ENCODE measurements around the gene SH3GLB2. TPM values are rescaled to one million over a fixed set of nuclear protein-coding genes. Genes with fewer than 3 reads are reported as not detected.
"Not testable (repeated sequence)": the region's sequence is repeated elsewhere in the genome, so short reads cannot be mapped to it uniquely, and the experiment has no call there.

The SH3GLB2 gene
- total and polyA plus RNA-seq, 2 donors: 49.6 to 119 TPM

GRCh38 chr9:129036923-129037766, 9.0 kb upstream of the SH3GLB2 start:
- no peak for DNase-seq (ENCODE audit: extremely low spot score)

GRCh38 chr9:129036241-129036922, 8.3 kb upstream of the SH3GLB2 start, which contains the start of gene MIGA2:
Gene MIGA2, plus strand, starts transcription at chr9:129036626. Its CDS starts 3,969 bp downstream, at chr9:129040595.
- WGBS: under 1% methylated on average over 49 of the region's 49 CpGs
- no peaks in the 10 kb centered on the region for H3K36me3 ChIP-seq (ENCODE audit: insufficient read depth)
- peak; percentile 96 for DNase-seq (ENCODE audit: extremely low spot score)
- H3K4me3 ChIP-seq (ENCODE audit: low read depth, low read length): peak within 1 kb of the TSS; percentile 84
- peaks cover 2% of the 10 kb centered on the region for H3K4me1 ChIP-seq (ENCODE audit: insufficient read depth)
- H3K27ac ChIP-seq (ENCODE audit: low read depth): peak within 1 kb of the TSS; percentile 55

More at GRCh38 chr9:129036923-129037766, 9.0 kb upstream of the SH3GLB2 start:
- Histone ChIP-seq H3K27ac (ENCODE audit: low read depth) (no peak overlapping the region), H3K4me1 (ENCODE audit: insufficient read depth) (peaks cover 2% of the 10 kb centered on the region), H3K4me3 (ENCODE audit: low read depth, low read length) (peak overlapping the region; percentile 84), H3K36me3 (ENCODE audit: insufficient read depth) (no peaks in the 10 kb centered on the region)
- 8% methylated on average over 32 of the region's 32 CpGs for WGBS

- H3K36me3 ChIP-seq (ENCODE audit: insufficient read depth); H3K4me3 ChIP-seq (ENCODE audit: low read depth, low read length); H3K4me1 ChIP-seq (ENCODE audit: insufficient read depth); DNase-seq (ENCODE audit: extremely low spot score); H3K27ac ChIP-seq (ENCODE audit: low read depth): not testable (repeated sequence)
- 47% methylated on average over 13 of the region's 13 CpGs for WGBS
Measured at GRCh38 chr9:129035838-129036237, 7.7 kb upstream of the SH3GLB2 start.

- H3K27ac ChIP-seq (ENCODE audit: low read depth): no peak overlapping the region
- whole genome bisulfite sequencing: 89% methylated on average over 8 of the region's 8 CpGs
Measured at GRCh38 chr9:129033216-129033615, 5.1 kb upstream of the SH3GLB2 start.

GRCh38 chr9:129032541-129033159, 4.5 kb upstream of the SH3GLB2 start:
- WGBS: 83% methylated on average over 12 of the region's 12 CpGs
- no peak for DNase-seq (ENCODE audit: extremely low spot score)
- H3K36me3 ChIP-seq (ENCODE audit: insufficient read depth): no peaks in the 10 kb centered on the region
- H3K27ac ChIP-seq (ENCODE audit: low read depth): no peak overlapping the region
- no peak overlapping the region for H3K4me3 ChIP-seq (ENCODE audit: low read depth, low read length)
- H3K4me1 ChIP-seq (ENCODE audit: insufficient read depth): peaks cover under 1% of the 10 kb centered on the region

More at GRCh38 chr9:129033216-129033615, 5.1 kb upstream of the SH3GLB2 start:
- no peak for DNase-seq (ENCODE audit: extremely low spot score)
- Histone ChIP-seq H3K4me3 (ENCODE audit: low read depth, low read length) (no peak overlapping the region), H3K36me3 (ENCODE audit: insufficient read depth) (no peaks in the 10 kb centered on the region), H3K4me1 (ENCODE audit: insufficient read depth) (peaks cover 2% of the 10 kb centered on the region)

- no peaks in the 10 kb centered on the region for H3K36me3 ChIP-seq (ENCODE audit: insufficient read depth)
- no peak overlapping the region for H3K27ac ChIP-seq (ENCODE audit: low read depth)
- no peak for DNase-seq (ENCODE audit: extremely low spot score)
- no peaks in the 10 kb centered on the region for H3K4me1 ChIP-seq (ENCODE audit: insufficient read depth)
- no peak overlapping the region for H3K4me3 ChIP-seq (ENCODE audit: low read depth, low read length)
- 64% methylated on average over 4 of the region's 4 CpGs for WGBS
Measured at GRCh38 chr9:129031514-129031913, 3.4 kb upstream of the SH3GLB2 start.

GRCh38 chr9:129030191-129030590, 2.1 kb upstream of the SH3GLB2 start:
- Histone ChIP-seq H3K36me3 (ENCODE audit: insufficient read depth) (no peaks in the 10 kb centered on the region), H3K4me3 (ENCODE audit: low read depth, low read length) (no peak overlapping the region)

GRCh38 chr9:129027685-129028191, 393 bp downstream of the SH3GLB2 start:
- no peak for DNase-seq (ENCODE audit: extremely low spot score)
- WGBS: 1% methylated on average over 47 of the region's 47 CpGs
- H3K27ac ChIP-seq (ENCODE audit: low read depth): peak overlapping the region; percentile 53

More at GRCh38 chr9:129030191-129030590, 2.1 kb upstream of the SH3GLB2 start:
- no peaks in the 10 kb centered on the region for H3K4me1 ChIP-seq (ENCODE audit: insufficient read depth)
- no peak overlapping the region for H3K27ac ChIP-seq (ENCODE audit: low read depth)
- no peak for DNase-seq (ENCODE audit: extremely low spot score)

GRCh38 chr9:129027224-129027684, 877 bp downstream of the SH3GLB2 start:
- H3K4me1 ChIP-seq (ENCODE audit: insufficient read depth): no peaks in the 10 kb centered on the region
- 31% methylated on average over 9 of the region's 9 CpGs for WGBS
- H3K4me3 ChIP-seq (ENCODE audit: low read depth, low read length): peak overlapping the region; percentile 69
- DNase-seq (ENCODE audit: extremely low spot score): no peak
- H3K36me3 ChIP-seq (ENCODE audit: insufficient read depth): no peaks in the 10 kb centered on the region
- H3K27ac ChIP-seq (ENCODE audit: low read depth): peak overlapping the region; percentile 53

More at GRCh38 chr9:129027685-129028191, 393 bp downstream of the SH3GLB2 start:
- H3K36me3 ChIP-seq (ENCODE audit: insufficient read depth): no peaks in the 10 kb centered on the region
- peak overlapping the region; percentile 69 for H3K4me3 ChIP-seq (ENCODE audit: low read depth, low read length)
- no peaks in the 10 kb centered on the region for H3K4me1 ChIP-seq (ENCODE audit: insufficient read depth)

- DNase-seq (ENCODE audit: extremely low spot score): peak; percentile 71
- Histone ChIP-seq H3K4me1 (ENCODE audit: insufficient read depth) (no peaks in the 10 kb centered on the region), H3K36me3 (ENCODE audit: insufficient read depth) (no peaks in the 10 kb centered on the region)
Measured at GRCh38 chr9:129026442-129027223, 1.5 kb downstream of the SH3GLB2 start.

GRCh38 chr9:129023908-129024233, 4.3 kb downstream of the SH3GLB2 start:
- Histone ChIP-seq H3K27ac (ENCODE audit: low read depth) (no peak overlapping the region), H3K4me1 (ENCODE audit: insufficient read depth) (no peaks in the 10 kb centered on the region), H3K36me3 (ENCODE audit: insufficient read depth) (no peaks in the 10 kb centered on the region), H3K4me3 (ENCODE audit: low read depth, low read length) (no peak overlapping the region)
- no peak for DNase-seq (ENCODE audit: extremely low spot score)
- 43% methylated on average over 4 of the region's 4 CpGs for WGBS

More at GRCh38 chr9:129026442-129027223, 1.5 kb downstream of the SH3GLB2 start:
- no peak overlapping the region for H3K4me3 ChIP-seq (ENCODE audit: low read depth, low read length)
- H3K27ac ChIP-seq (ENCODE audit: low read depth): peak overlapping the region; percentile 59
- WGBS: 32% methylated on average over 17 of the region's 17 CpGs

GRCh38 chr9:129023036-129023907, 4.9 kb downstream of the SH3GLB2 start:
- H3K4me3 ChIP-seq (ENCODE audit: low read depth, low read length): no peak overlapping the region
- WGBS: 67% methylated on average over 16 of the region's 16 CpGs
- no peaks in the 10 kb centered on the region for H3K36me3 ChIP-seq (ENCODE audit: insufficient read depth)
- no peak for DNase-seq (ENCODE audit: extremely low spot score)
- peak overlapping the region; percentile 31 for H3K27ac ChIP-seq (ENCODE audit: low read depth)
- no peaks in the 10 kb centered on the region for H3K4me1 ChIP-seq (ENCODE audit: insufficient read depth)

All from urinary bladder (tissue), 4 donors.